ENCODE results near the gene PDK4. TPM values are rescaled to one million over a fixed set of nuclear protein-coding genes. Genes with fewer than 3 reads are reported as not detected.

Gene PDK4
- total RNA-seq, 4 donors from 2014 or later: 84.2 to 975 (median 104) TPM

DNA sequence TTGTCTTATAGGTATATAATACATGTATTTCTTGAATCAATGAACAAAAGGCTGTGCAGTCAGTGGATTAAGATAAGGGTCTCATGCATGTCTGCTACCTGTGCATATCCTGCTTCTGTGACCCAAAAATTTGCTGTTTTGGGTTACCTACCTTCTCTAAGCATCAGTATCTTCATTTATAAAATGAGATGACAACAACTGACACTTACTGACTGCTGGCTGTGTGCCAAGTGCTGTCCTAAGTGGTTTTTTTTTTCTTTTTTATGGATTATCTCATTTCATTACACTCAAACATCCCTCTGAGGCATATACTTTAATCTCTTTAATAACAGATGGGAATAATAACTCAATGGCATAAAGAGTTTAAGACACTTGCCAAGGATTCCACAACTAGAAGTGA is 2.1 kb downstream of the PDK4 start:
- TF ChIP-seq POLR2AphosphoS5 (IDR thresholded peaks at IDR 0.05) (no peak), POLR2A (IDR thresholded peaks at IDR 0.05) (no peak), EP300 (IDR thresholded peaks at IDR 0.05) (no peak)
- TF ChIP-seq, protein P1, sequence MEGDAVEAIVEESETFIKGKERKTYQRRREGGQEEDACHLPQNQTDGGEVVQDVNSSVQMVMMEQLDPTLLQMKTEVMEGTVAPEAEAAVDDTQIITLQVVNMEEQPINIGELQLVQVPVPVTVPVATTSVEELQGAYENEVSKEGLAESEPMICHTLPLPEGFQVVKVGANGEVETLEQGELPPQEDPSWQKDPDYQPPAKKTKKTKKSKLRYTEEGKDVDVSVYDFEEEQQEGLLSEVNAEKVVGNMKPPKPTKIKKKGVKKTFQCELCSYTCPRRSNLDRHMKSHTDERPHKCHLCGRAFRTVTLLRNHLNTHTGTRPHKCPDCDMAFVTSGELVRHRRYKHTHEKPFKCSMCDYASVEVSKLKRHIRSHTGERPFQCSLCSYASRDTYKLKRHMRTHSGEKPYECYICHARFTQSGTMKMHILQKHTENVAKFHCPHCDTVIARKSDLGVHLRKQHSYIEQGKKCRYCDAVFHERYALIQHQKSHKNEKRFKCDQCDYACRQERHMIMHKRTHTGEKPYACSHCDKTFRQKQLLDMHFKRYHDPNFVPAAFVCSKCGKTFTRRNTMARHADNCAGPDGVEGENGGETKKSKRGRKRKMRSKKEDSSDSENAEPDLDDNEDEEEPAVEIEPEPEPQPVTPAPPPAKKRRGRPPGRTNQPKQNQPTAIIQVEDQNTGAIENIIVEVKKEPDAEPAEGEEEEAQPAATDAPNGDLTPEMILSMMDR (IDR thresholded peaks at IDR 0.05): no peak
- Histone ChIP-seq H3K9me3 (no peaks in the 10 kb centered on the region), H3K27ac (peak overlapping the region; percentile 91), H3K4me3 (peak overlapping the region; percentile 75), H3K27me3 (no peaks in the 10 kb centered on the region), H3K4me1 (peaks cover 50% of the 10 kb centered on the region), H3K36me3 (peaks cover 46% of the 10 kb centered on the region)
- DNase-seq (ENCODE audit: low spot score in 2 of 2): no peak

DNA sequence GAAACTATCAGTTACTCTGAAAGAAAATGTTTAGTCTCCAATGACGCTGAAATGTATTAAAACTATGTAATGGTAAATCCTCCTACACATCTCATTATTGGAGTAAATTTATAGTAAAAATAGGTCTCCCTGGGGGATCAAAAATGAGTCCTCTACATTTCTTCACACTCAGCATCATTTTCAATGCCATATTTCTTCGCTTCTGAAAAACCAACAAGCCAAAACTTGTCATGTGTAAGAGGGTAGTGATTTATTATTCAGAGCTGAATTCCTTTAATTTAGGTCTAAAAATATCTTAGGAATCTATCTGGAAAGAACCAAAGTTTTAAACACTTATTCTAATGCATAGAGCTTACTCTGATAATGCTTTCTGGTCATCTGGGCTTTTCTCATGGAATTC is 3.0 kb downstream of the PDK4 start:
- DNase-seq (ENCODE audit: low spot score in 2 of 2): no peak
- Histone ChIP-seq H3K27ac (no peak overlapping the region), H3K4me3 (peak overlapping the region; percentile 75), H3K27me3 (no peaks in the 10 kb centered on the region), H3K36me3 (peaks cover 53% of the 10 kb centered on the region), H3K4me1 (peaks cover 51% of the 10 kb centered on the region), H3K9me3 (no peaks in the 10 kb centered on the region)
- 43% methylated on average over 2 of the region's 2 CpGs for WGBS
- TF ChIP-seq EP300 (IDR thresholded peaks at IDR 0.05) (no peak), POLR2A (IDR thresholded peaks at IDR 0.05) (no peak), POLR2AphosphoS5 (IDR thresholded peaks at IDR 0.05) (no peak)
- TF ChIP-seq, protein P1 (IDR thresholded peaks at IDR 0.05): no peak

DNA sequence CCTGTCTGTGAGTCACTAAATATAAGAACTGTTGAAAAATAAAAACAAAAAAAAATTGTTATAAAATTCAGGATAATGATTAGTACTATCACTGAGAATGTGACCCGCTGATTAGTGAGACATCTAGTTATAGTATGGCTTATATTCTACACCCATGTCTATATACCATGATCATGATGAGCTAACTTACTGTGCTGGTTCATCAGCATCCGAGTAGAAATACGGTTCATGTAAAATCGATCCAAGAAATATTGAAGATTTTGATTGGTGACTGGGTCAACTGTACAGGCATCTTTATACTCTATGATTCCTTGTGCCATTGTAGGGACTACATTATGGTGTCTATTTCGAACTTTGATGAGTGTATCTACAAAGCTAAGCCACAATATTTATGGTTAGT is 3.7 kb downstream of the PDK4 start:
- Histone ChIP-seq H3K36me3 (peaks cover 58% of the 10 kb centered on the region), H3K27me3 (no peaks in the 10 kb centered on the region), H3K4me3 (peak overlapping the region; percentile 75), H3K9me3 (no peaks in the 10 kb centered on the region), H3K4me1 (peaks cover 47% of the 10 kb centered on the region), H3K27ac (peak overlapping the region; percentile 15)
- 91% methylated on average over 5 of the region's 5 CpGs for WGBS
- TF ChIP-seq EP300 (IDR thresholded peaks at IDR 0.05) (no peak), POLR2A (IDR thresholded peaks at IDR 0.05) (no peak)
- DNase-seq (ENCODE audit: low spot score in 2 of 2): no peak

DNA sequence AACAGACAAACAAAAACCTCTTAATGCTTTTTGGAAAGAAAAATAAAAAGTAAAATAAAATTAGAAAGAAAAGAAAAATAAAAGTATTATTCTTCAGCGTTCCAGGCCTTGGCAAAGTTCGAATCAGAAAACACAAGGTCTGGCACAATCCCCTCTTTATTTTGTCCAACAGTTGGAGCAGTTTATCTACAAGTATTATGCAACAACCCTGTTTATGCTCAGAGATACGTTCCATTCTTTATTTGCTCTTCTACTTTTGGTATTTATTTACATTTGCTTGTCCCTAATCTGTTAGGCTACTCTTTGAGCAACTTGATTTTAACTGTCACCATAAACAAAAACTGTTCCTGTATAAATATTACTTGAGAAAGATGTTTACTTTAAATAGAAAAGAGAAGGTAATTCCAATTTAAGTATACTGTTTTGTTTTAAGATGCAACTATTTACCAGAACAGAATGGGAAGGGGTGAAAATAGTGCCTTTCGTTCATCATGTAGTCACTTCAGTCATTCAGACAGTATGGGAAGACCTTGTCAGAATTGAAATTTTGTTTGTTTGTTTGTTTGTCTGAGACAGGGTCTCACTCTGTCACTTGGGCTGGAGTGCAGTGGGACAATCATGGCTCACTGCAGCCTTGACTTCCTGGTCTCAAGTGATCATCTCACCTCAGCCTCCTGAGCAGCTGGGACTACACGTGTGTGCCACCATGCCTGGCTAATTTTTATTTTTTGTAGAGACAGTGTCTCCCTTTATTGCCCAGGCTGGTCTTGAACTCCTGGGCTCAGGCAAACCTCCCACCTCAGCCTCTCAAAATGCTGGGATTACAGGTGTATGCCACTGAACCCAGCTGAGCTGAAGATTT is 5.7 kb downstream of the PDK4 start:
- TF ChIP-seq EP300 (IDR thresholded peaks at IDR 0.05) (no peak), POLR2A (IDR thresholded peaks at IDR 0.05) (peak in 1 of 2 donors; percentile 19), POLR2AphosphoS5 (IDR thresholded peaks at IDR 0.05) (no peak)
- TF ChIP-seq, protein P1 (IDR thresholded peaks at IDR 0.05): no peak
- H3K9me3 ChIP-seq: no peaks in the 10 kb centered on the region
- no peaks in the 10 kb centered on the region for H3K27me3 ChIP-seq
- peak overlapping the region; percentile 56 for H3K27ac ChIP-seq
- 57% methylated on average over 5 of the region's 5 CpGs for WGBS
- H3K36me3 ChIP-seq: peaks cover 78% of the 10 kb centered on the region
- peak overlapping the region; percentile 75 for H3K4me3 ChIP-seq
- DNase-seq (ENCODE audit: low spot score in 2 of 2): no peak
- H3K4me1 ChIP-seq: peaks cover 49% of the 10 kb centered on the region

DNA sequence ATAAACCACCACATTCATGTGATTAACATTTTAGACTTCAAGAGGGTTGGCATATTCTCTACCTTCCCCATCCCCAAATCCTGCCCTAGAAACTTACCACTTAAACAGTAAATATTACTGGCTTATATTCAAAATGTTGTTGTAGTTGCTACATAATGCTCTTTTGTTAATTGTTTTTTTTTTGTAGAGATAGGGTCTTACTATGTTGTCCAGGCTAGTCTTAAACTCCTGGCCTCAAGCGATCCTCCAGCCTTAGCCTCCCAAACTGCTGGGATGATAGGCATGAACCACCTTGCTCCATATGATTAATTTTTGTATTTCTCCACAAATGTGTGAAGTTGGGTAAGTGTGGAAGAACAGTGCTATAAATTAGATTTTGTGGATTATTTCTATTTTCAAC is 6.5 kb downstream of the PDK4 start:
- Histone ChIP-seq H3K36me3 (peaks cover 86% of the 10 kb centered on the region), H3K4me1 (peaks cover 49% of the 10 kb centered on the region), H3K27ac (peak overlapping the region; percentile 10), H3K27me3 (no peaks in the 10 kb centered on the region), H3K4me3 (peak overlapping the region; percentile 75), H3K9me3 (no peaks in the 10 kb centered on the region)
- 91% methylated on average over 1 of the region's 1 CpG for WGBS
- DNase-seq (ENCODE audit: low spot score in 2 of 2): no peak
- no peak for TF ChIP-seq EP300 (IDR thresholded peaks at IDR 0.05)
- TF ChIP-seq, protein P1 (IDR thresholded peaks at IDR 0.05): no peak
- no peak for TF ChIP-seq POLR2AphosphoS5 (IDR thresholded peaks at IDR 0.05)
- no peak for TF ChIP-seq POLR2A (IDR thresholded peaks at IDR 0.05)
